ENCODE data around the gene TMEM165.

DNA sequence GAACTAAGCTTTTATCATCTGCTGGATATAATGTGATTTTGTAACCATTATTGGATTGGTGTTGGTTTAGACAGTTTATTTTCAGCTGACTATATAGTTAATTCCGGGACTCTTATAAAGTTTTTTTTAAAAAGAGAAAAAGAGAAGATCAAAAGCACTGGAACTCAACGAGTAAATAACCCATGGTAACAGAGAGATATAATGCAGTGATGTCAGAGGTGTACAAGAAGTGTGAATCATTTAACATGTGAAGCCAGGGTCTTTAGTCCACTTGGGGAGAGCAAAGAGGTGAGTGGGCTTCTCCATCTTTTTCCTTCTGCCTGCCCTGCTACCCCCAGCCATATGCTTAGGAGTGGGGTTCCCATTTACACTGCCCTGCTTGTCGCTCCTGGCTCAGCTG lies 3.2 kb downstream of the TMEM165 start:
- TF ChIP-seq, protein P1, sequence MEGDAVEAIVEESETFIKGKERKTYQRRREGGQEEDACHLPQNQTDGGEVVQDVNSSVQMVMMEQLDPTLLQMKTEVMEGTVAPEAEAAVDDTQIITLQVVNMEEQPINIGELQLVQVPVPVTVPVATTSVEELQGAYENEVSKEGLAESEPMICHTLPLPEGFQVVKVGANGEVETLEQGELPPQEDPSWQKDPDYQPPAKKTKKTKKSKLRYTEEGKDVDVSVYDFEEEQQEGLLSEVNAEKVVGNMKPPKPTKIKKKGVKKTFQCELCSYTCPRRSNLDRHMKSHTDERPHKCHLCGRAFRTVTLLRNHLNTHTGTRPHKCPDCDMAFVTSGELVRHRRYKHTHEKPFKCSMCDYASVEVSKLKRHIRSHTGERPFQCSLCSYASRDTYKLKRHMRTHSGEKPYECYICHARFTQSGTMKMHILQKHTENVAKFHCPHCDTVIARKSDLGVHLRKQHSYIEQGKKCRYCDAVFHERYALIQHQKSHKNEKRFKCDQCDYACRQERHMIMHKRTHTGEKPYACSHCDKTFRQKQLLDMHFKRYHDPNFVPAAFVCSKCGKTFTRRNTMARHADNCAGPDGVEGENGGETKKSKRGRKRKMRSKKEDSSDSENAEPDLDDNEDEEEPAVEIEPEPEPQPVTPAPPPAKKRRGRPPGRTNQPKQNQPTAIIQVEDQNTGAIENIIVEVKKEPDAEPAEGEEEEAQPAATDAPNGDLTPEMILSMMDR (IDR thresholded peaks at IDR 0.05), result no peak
- TF ChIP-seq EZH2 (IDR thresholded peaks at IDR 0.05; ENCODE audit: borderline replicate concordance, insufficient read depth, low read depth, low read length, poor library complexity, severe bottlenecking), result no peak

Data from B cell (primary cell).